Astrocyte (in vitro differentiated cells and primary cell): ENCODE data around the gene LDLRAD4. TPM values are rescaled to one million over a fixed set of nuclear protein-coding genes. Genes with fewer than 3 reads are reported as not detected.

Experiments used
- DNase-seq: peaks from one replicate; pipeline ENCODE4 v3.0.0-alpha.2; 2010; ENCODE audit warnings: low read depth
- FAIRE-seq: peaks from 2 replicates; lab custom pipeline; 2011; peaks lifted over from hg19 to GRCh38; lab: Jason Lieb, UNC
- H2AFZ ChIP-seq: 2 replicates; pipeline ENCODE4 v1.6.0; 2012; ENCODE audit warnings: low read depth, low read length, inconsistent platforms
- H3K27ac ChIP-seq: 2 replicates; pipeline ENCODE4 v1.5.1; 2011; ENCODE audit warnings: low read depth, low read length, inconsistent platforms
- H3K27me3 ChIP-seq: 2 replicates; pipeline ENCODE4 v1.6.0; 2011; ENCODE audit warnings: low read length, inconsistent platforms; ENCODE audit not compliant: insufficient read depth
- H3K36me3 ChIP-seq: 2 replicates; pipeline ENCODE4 v1.5.1; 2011; ENCODE audit warnings: low read length, inconsistent platforms; ENCODE audit not compliant: insufficient read depth
- H3K4me1 ChIP-seq: 2 replicates; pipeline ENCODE4 v1.5.1; 2011; ENCODE audit warnings: low read length, inconsistent platforms; ENCODE audit not compliant: insufficient read depth
- H3K4me2 ChIP-seq: 2 replicates; pipeline ENCODE4 v1.6.0; 2012; ENCODE audit warnings: low read length, inconsistent platforms
- H3K4me3 ChIP-seq: 2 replicates; pipeline ENCODE4 v1.5.1; 2011; ENCODE audit warnings: low read depth, mild to moderate bottlenecking, low read length, inconsistent platforms; ENCODE audit not compliant: insufficient read depth
- H3K79me2 ChIP-seq: 2 replicates; pipeline ENCODE4 v1.6.0; 2012; ENCODE audit warnings: mild to moderate bottlenecking, low read length, inconsistent platforms; ENCODE audit not compliant: insufficient read depth
- H3K9ac ChIP-seq: 2 replicates; pipeline ENCODE4 v1.6.0; 2012; ENCODE audit warnings: mild to moderate bottlenecking, low read length, inconsistent platforms
- H3K9me3 ChIP-seq: 2 replicates; pipeline ENCODE4 v1.5.1; 2012; ENCODE audit warnings: low read depth, mild to moderate bottlenecking, low read length, inconsistent platforms; ENCODE audit not compliant: insufficient read depth
- H4K20me1 ChIP-seq: 2 replicates; pipeline ENCODE4 v1.6.0; 2012; ENCODE audit warnings: low read length, inconsistent platforms; ENCODE audit not compliant: insufficient read depth
- H3K27ac Mint-ChIP-seq: one replicate; pipeline ENCODE4 v1.8.0; 2021; ENCODE audit warnings: mild to moderate bottlenecking, mixed read lengths; ENCODE audit not compliant: unreplicated experiment
- H3K27me3 Mint-ChIP-seq: one replicate; pipeline ENCODE4 v1.8.0; 2021; ENCODE audit warnings: low read depth, mixed read lengths; ENCODE audit not compliant: unreplicated experiment
- H3K36me3 Mint-ChIP-seq: one replicate; pipeline ENCODE4 v1.8.0; 2021; ENCODE audit warnings: low read depth, mixed read lengths; ENCODE audit not compliant: unreplicated experiment
- H3K4me1 Mint-ChIP-seq: one replicate; pipeline ENCODE4 v1.8.0; 2021; ENCODE audit warnings: low read depth, mixed read lengths; ENCODE audit not compliant: unreplicated experiment
- H3K4me3 Mint-ChIP-seq: one replicate; pipeline ENCODE4 v1.8.0; 2021; ENCODE audit warnings: mild to moderate bottlenecking, moderate library complexity, mixed read lengths; ENCODE audit not compliant: unreplicated experiment
- H3K9me3 Mint-ChIP-seq: one replicate; pipeline ENCODE4 v1.8.0; 2021; ENCODE audit warnings: mild to moderate bottlenecking, mixed read lengths; ENCODE audit not compliant: unreplicated experiment
- CTCF ChIP-seq: IDR thresholded peaks from 2 replicates; pipeline ENCODE4 v1.5.1; 2011; ENCODE audit warnings: low read depth, mild to moderate bottlenecking, inconsistent platforms, low read length, moderate library complexity; ENCODE audit not compliant: insufficient read depth
- EZH2 ChIP-seq: IDR thresholded peaks from 2 replicates; pipeline ENCODE4 v1.6.1; 2012; ENCODE audit warnings: mild to moderate bottlenecking, low read length, inconsistent platforms; ENCODE audit not compliant: insufficient read depth
- total RNA-seq: library from RNA; stranded (reverse); gene quantifications from 2 replicates; pipeline ENCODE4 v1.2.1, GENCODE V29; 2021

LDLRAD4 gene
- total RNA-seq, 1 donor from 2014 or later = 26.0 TPM

GRCh38 chr18:13430663-13431062 lies 212.1 kb downstream of the LDLRAD4 start:
- H3K9me3 Mint-ChIP-seq = peaks cover 3% of the 10 kb centered on the region
- Histone ChIP-seq H3K4me2 (no peak overlapping the region), H3K36me3 (no peaks in the 10 kb centered on the region), H3K27me3 (no peaks in the 10 kb centered on the region), H4K20me1 (no peaks in the 10 kb centered on the region), H3K9ac (no peak overlapping the region), H2AFZ (no peak overlapping the region), H3K79me2 (no peaks in the 10 kb centered on the region), H3K4me3 (no peak overlapping the region), H3K27ac (no peak overlapping the region), H3K9me3 (no peaks in the 10 kb centered on the region), H3K4me1 (peaks cover 7% of the 10 kb centered on the region)
- TF ChIP-seq CTCF = no peak
- no peak for TF ChIP-seq EZH2
- no peaks in the 10 kb centered on the region for H3K27me3 Mint-ChIP-seq
- peaks cover 16% of the 10 kb centered on the region for H3K36me3 Mint-ChIP-seq
- H3K4me1 Mint-ChIP-seq = peaks cover 15% of the 10 kb centered on the region
- no peak overlapping the region for H3K27ac Mint-ChIP-seq
- H3K4me3 Mint-ChIP-seq = no peak overlapping the region
- no peak for FAIRE-seq
- no peak for DNase-seq

- H3K27ac ChIP-seq = no peak overlapping the region
- H3K4me3 ChIP-seq = no peak overlapping the region
- no peaks in the 10 kb centered on the region for H3K79me2 ChIP-seq
- no peaks in the 10 kb centered on the region for H4K20me1 ChIP-seq
- H3K27me3 ChIP-seq = no peaks in the 10 kb centered on the region
- peaks cover 3% of the 10 kb centered on the region for H3K9me3 Mint-ChIP-seq
- H3K36me3 Mint-ChIP-seq = peaks cover 12% of the 10 kb centered on the region
- no peaks in the 10 kb centered on the region for H3K9me3 ChIP-seq
- no peak overlapping the region for H2AFZ ChIP-seq
- H3K4me3 Mint-ChIP-seq = no peak overlapping the region
- peaks cover 24% of the 10 kb centered on the region for H3K4me1 Mint-ChIP-seq
- no peak overlapping the region for H3K27ac Mint-ChIP-seq
- H3K4me1 ChIP-seq = peaks cover 15% of the 10 kb centered on the region
- TF ChIP-seq EZH2 (no peak), CTCF (no peak)
- no peaks in the 10 kb centered on the region for H3K27me3 Mint-ChIP-seq
- no peaks in the 10 kb centered on the region for H3K36me3 ChIP-seq
- H3K4me2 ChIP-seq = no peak overlapping the region
- no peak overlapping the region for H3K9ac ChIP-seq
- FAIRE-seq (no peak), DNase-seq (no peak)
Observed at GRCh38 chr18:13431886-13432285, 213.3 kb downstream of the LDLRAD4 start.

- H3K4me1 Mint-ChIP-seq = peaks cover 32% of the 10 kb centered on the region
- H3K36me3 Mint-ChIP-seq = peaks cover 8% of the 10 kb centered on the region
- Histone ChIP-seq H3K4me1 (peaks cover 26% of the 10 kb centered on the region), H3K27me3 (no peaks in the 10 kb centered on the region), H3K9me3 (no peaks in the 10 kb centered on the region), H3K4me3 (no peak overlapping the region), H3K79me2 (no peaks in the 10 kb centered on the region), H3K9ac (no peak overlapping the region), H2AFZ (no peak overlapping the region), H3K36me3 (no peaks in the 10 kb centered on the region), H4K20me1 (no peaks in the 10 kb centered on the region), H3K4me2 (no peak overlapping the region), H3K27ac (no peak overlapping the region)
- TF ChIP-seq EZH2 (no peak), CTCF (no peak)
- H3K4me3 Mint-ChIP-seq = no peak overlapping the region
- DNase-seq (no peak), FAIRE-seq (no peak)
- no peak overlapping the region for H3K27ac Mint-ChIP-seq
- H3K9me3 Mint-ChIP-seq = no peaks in the 10 kb centered on the region
- no peaks in the 10 kb centered on the region for H3K27me3 Mint-ChIP-seq
Observed at GRCh38 chr18:13433125-13433524, 214.6 kb downstream of the LDLRAD4 start.
